HEK293 (cell line): ENCODE results near the gene TP53BP1.

Source experiments
- CTCF ChIP-seq: fragments of 450-650 bp; formaldehyde crosslinking; IDR thresholded peaks from 2 replicates; pipeline ENCODE4 v1.5.1; 2016; ENCODE audit warnings: missing biosample characterization, missing genetic modification characterization
- HOXA7 ChIP-seq: sonication (generic); formaldehyde crosslinking; IDR thresholded peaks from 2 replicates; pipeline ENCODE4 v1.8.1; 2022; ENCODE audit warnings: missing genetic modification reagents, borderline replicate concordance
- PRDM1 ChIP-seq: fragments of 450-650 bp; formaldehyde crosslinking; IDR thresholded peaks from 2 replicates; pipeline ENCODE4; 2016; ENCODE audit warnings: missing biosample characterization, missing genetic modification characterization
- PRDM6 ChIP-seq: fragments of 450-650 bp; formaldehyde crosslinking; IDR thresholded peaks from 2 replicates; pipeline ENCODE4 v1.5.1; 2017; ENCODE audit warnings: missing biosample characterization, missing genetic modification characterization
- TCF7L2 ChIP-seq: IDR thresholded peaks from 2 replicates; pipeline ENCODE4 v1.6.1; 2011; ENCODE audit warnings: low read depth, mild to moderate bottlenecking, inconsistent platforms, low read length, moderate library complexity, borderline replicate concordance
- ZNF10 ChIP-seq: fragments of 450-650 bp; formaldehyde crosslinking; IDR thresholded peaks from 2 replicates; pipeline ENCODE4 v1.5.1; 2017; ENCODE audit warnings: missing biosample characterization, missing genetic modification characterization
- ZNF266 ChIP-seq: fragments of 450-650 bp; formaldehyde crosslinking; IDR thresholded peaks from 2 replicates; pipeline ENCODE4 v1.5.1; 2016; ENCODE audit warnings: missing biosample characterization, missing genetic modification characterization, low read depth
- ZNF677 ChIP-seq: fragments of 450-650 bp; IDR thresholded peaks from 2 replicates; pipeline ENCODE4 v1.5.0; 2018; ENCODE audit warnings: missing biosample characterization, mild to moderate bottlenecking, missing genetic modification characterization, moderate library complexity
- ZNF692 ChIP-seq: fragments of 450-650 bp; formaldehyde crosslinking; IDR thresholded peaks from 2 replicates; pipeline ENCODE4 v1.5.1; 2016; ENCODE audit warnings: missing biosample characterization, missing genetic modification characterization
- ZNF704 ChIP-seq: fragments of 450-650 bp; formaldehyde crosslinking; IDR thresholded peaks from 2 replicates; pipeline ENCODE4 v1.5.1; 2016; ENCODE audit warnings: missing biosample characterization, missing genetic modification characterization

- TF ChIP-seq ZNF10 (tag by site-specific recombination) = no peak
- no peak for TF ChIP-seq CTCF (tag by site-specific recombination)
- TF ChIP-seq ZNF704 (tag by site-specific recombination) = no peak
- TF ChIP-seq ZNF692 (tag by site-specific recombination) = no peak
- no peak for TF ChIP-seq HOXA7 (CRISPR knock-in tag)
- no peak for TF ChIP-seq PRDM6 (tag by site-specific recombination)
- no peak for TF ChIP-seq ZNF677 (tag by site-specific recombination)
- no peak for TF ChIP-seq ZNF266 (tag by site-specific recombination)
- TF ChIP-seq PRDM1 = no peak
- no peak for TF ChIP-seq TCF7L2
Observed at GRCh38 chr15:43514241-43515057, 21.5 kb upstream of the TP53BP1 start.
